Mucosa of descending colon (tissue), 3 donors: ENCODE measurements around the gene BBX. TPM values are rescaled to one million over a fixed set of nuclear protein-coding genes. Genes with fewer than 3 reads are reported as not detected.

Experiments
- ATAC-seq: fragments of 200-7000 bp; cut with Tn5 transposase; one replicate; pipeline ENCODE4 v1.9.1; 2020; ENCODE audit warnings: mild to moderate bottlenecking, moderate library complexity
- DNase-seq, 3 donors: peaks; one replicate each; pipeline ENCODE4 v3.0.0-alpha.2; 2020
- H3K36me3 ChIP-seq: fragments of 200-600 bp; one replicate; pipeline ENCODE4 v1.8.0; 2021; ENCODE audit warnings: low read depth, mild to moderate bottlenecking
- H3K4me1 ChIP-seq: fragments of 200-600 bp; one replicate; pipeline ENCODE4 v1.8.0; 2021; ENCODE audit warnings: low read depth, mild to moderate bottlenecking
- H3K4me3 ChIP-seq: fragments of 200-600 bp; one replicate; pipeline ENCODE4 v1.8.0; 2021; ENCODE audit warnings: mild to moderate bottlenecking
- H3K9me3 ChIP-seq: fragments of 200-600 bp; one replicate; pipeline ENCODE4 v1.8.0; 2021; ENCODE audit warnings: mild to moderate bottlenecking
- intact Hi-C, 2 donors: fragments of 100-400 bp; cut with DNase I in 1 of 2; cut with micrococcal nuclease in 1 of 2; formaldehyde crosslinking; loops; one replicate each; pipeline versions ENCODE4 v1.11.0 to v1.11.1; 2022; cut with DNase I, micrococcal nuclease
- total RNA-seq, 3 donors: library from RNA; stranded (reverse); fragmentation: NEBNext Ultra II Directional in 2 of 3; extraction: Animal tissue kit (Norgen Biotek cat#: 25700) in 2 of 3; gene quantifications; one replicate each; pipeline versions ENCODE4 v1.2.1 to v1.2.4, GENCODE V29; 2021 to 2023
- TF ChIP-seq, protein P1 (sequence below): fragments of 200-600 bp; IDR thresholded peaks from one replicate; pipeline ENCODE4 v1.8.0; 2022; ENCODE audit warnings: antibody characterized with exemption, mild to moderate bottlenecking
- donor health status: DM: no; HTN: no; CAD: no; lungs with moderate emphysema.
- donor health status: DM: no; HTN: no; CAD: no.
- donor health status: DM: no; HTN: yes; CAD: no.

The BBX gene
- total RNA-seq, 3 donors from 2014 or later = 24.4 to 69.9 (median 26.0) TPM

DNA sequence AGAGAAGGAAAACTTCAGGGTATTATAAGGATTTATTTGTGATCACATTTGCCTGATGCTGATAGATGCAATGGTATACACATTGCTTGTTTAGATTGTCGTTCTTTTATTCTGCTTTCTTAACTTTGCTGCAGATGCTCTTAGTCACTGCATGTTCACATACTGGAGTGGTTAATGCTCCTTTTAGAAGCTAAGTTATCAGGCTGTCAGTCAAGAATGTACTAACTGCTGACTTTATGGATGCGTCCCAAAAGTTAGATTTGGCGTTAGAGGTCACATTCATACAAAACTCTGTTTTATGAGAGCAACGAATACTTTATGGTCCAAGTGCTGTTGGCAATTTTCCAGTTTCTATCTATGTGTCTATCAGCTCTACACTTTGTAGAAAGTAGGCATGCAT, 160.7 kb downstream of the BBX start:
- no peak overlapping the region for H3K4me3 ChIP-seq
- H3K9me3 ChIP-seq = no peaks in the 10 kb centered on the region
- H3K36me3 ChIP-seq = no peaks in the 10 kb centered on the region
- ATAC-seq (no peak), DNase-seq (no peak)
- H3K4me1 ChIP-seq = no peaks in the 10 kb centered on the region
- intact Hi-C loops = no loop called here
- TF ChIP-seq, protein P1, sequence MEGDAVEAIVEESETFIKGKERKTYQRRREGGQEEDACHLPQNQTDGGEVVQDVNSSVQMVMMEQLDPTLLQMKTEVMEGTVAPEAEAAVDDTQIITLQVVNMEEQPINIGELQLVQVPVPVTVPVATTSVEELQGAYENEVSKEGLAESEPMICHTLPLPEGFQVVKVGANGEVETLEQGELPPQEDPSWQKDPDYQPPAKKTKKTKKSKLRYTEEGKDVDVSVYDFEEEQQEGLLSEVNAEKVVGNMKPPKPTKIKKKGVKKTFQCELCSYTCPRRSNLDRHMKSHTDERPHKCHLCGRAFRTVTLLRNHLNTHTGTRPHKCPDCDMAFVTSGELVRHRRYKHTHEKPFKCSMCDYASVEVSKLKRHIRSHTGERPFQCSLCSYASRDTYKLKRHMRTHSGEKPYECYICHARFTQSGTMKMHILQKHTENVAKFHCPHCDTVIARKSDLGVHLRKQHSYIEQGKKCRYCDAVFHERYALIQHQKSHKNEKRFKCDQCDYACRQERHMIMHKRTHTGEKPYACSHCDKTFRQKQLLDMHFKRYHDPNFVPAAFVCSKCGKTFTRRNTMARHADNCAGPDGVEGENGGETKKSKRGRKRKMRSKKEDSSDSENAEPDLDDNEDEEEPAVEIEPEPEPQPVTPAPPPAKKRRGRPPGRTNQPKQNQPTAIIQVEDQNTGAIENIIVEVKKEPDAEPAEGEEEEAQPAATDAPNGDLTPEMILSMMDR = no peak

DNA sequence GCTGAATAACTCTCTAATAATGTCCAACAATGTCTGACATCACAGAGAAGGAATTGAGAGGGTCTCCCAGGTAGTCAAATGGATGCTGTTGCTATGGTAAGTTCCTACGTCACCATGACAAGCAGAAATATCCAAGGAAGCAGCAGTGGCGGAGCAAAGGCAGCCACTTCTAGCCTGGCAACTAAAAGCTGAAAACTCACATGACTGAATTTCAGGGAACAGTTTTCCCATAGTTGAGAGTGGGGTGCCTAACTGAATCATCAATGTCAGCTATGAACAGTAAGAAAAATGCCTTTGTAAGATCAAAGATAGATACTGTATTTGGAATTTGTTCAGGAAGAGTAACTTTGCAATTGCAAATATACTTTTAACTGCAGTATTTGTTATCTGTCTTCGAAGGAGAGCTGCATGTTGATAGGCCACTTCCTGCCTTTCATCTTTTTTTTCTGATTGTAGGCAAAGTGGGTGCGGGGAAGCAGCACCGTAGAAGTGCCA, 161.7 kb downstream of the BBX start:
- Histone ChIP-seq H3K4me3 (no peak overlapping the region), H3K4me1 (no peaks in the 10 kb centered on the region), H3K36me3 (no peaks in the 10 kb centered on the region), H3K9me3 (no peaks in the 10 kb centered on the region)
- no peak for DNase-seq
- no peak for ATAC-seq
- TF ChIP-seq, protein P1 = no peak
- intact Hi-C loops = no loop called here

- ATAC-seq (no peak), DNase-seq (no peak)
- Histone ChIP-seq H3K4me3 (no peak overlapping the region), H3K9me3 (no peaks in the 10 kb centered on the region), H3K4me1 (no peaks in the 10 kb centered on the region), H3K36me3 (no peaks in the 10 kb centered on the region)
- TF ChIP-seq, protein P1 = no peak
- intact Hi-C loops = no loop called here
These were observed 162.6 kb downstream of the BBX start for GRCh38 chr3:107685383-107685782.

DNA sequence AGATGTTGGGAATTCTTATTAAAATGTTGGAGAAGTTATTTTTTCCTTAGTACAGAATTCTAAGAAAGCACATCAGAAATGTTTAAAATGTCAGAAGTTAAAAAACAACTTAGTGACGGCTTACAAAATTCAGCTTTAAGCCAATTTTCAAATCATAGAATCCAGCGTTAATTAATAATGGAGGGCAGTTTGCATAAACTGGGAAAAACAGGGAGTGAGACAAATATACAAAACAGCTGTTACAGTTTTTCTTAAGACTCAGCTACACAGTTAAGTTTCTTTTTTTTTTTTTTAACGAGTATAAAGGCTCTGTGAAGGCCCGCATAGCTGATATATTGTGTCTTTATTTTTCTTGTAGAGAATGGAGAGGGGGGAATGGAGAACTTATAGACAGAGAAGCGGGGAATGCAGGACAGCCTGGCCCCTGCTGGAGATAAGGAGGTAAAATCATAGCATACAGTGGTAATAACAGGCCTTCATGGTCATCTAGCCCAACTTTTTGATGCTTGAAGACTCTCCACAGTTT, 164.4 kb downstream of the BBX start:
- H3K4me1 ChIP-seq = no peaks in the 10 kb centered on the region
- TF ChIP-seq, protein P1 = no peak
- intact Hi-C loops = no loop called here
- H3K36me3 ChIP-seq = no peaks in the 10 kb centered on the region
- no peaks in the 10 kb centered on the region for H3K9me3 ChIP-seq
- no peak overlapping the region for H3K4me3 ChIP-seq
- ATAC-seq = no peak
- DNase-seq = no peak

GRCh38 chr3:107689355-107689754, 166.6 kb downstream of the BBX start:
- H3K36me3 ChIP-seq = no peaks in the 10 kb centered on the region
- intact Hi-C loops = no loop called here

More at GRCh38 chr3:107689355-107689754, 166.6 kb downstream of the BBX start:
- DNase-seq (no peak), ATAC-seq (no peak)
- Histone ChIP-seq H3K4me3 (no peak overlapping the region), H3K4me1 (no peaks in the 10 kb centered on the region), H3K9me3 (no peaks in the 10 kb centered on the region)
- TF ChIP-seq, protein P1 = no peak
